Nephron progenitor cell (in vitro differentiated cells): ENCODE measurements around the gene LPP.

Source experiments
- DNase-seq: peaks from one replicate; pipeline ENCODE4 v3.0.0; 2021
- H3K27ac Mint-ChIP-seq: 2 replicates; pipeline ENCODE4 v1.8.0; 2021; ENCODE audit warnings: mild to moderate bottlenecking, moderate library complexity, mixed read lengths
- H3K27me3 Mint-ChIP-seq: 2 replicates; pipeline ENCODE4 v1.8.0; 2021; ENCODE audit warnings: mild to moderate bottlenecking, low read depth, mixed read lengths; ENCODE audit not compliant: poor library complexity
- H3K36me3 Mint-ChIP-seq: 2 replicates; pipeline ENCODE4 v1.8.0; 2021; ENCODE audit warnings: low read depth, mixed read lengths
- H3K4me1 Mint-ChIP-seq: 2 replicates; pipeline ENCODE4 v1.8.0; 2021; ENCODE audit warnings: mixed read lengths
- H3K4me3 Mint-ChIP-seq: 2 replicates; pipeline ENCODE4 v1.8.0; 2021; ENCODE audit warnings: mild to moderate bottlenecking, moderate library complexity, mixed read lengths
- H3K9me3 Mint-ChIP-seq: 2 replicates; pipeline ENCODE4 v1.8.0; 2021; ENCODE audit warnings: mild to moderate bottlenecking, moderate library complexity, mixed read lengths
- CTCF ChIP-seq: fragments of 200-600 bp; sonication (generic); IDR thresholded peaks from 2 replicates; pipeline ENCODE4 v1.5.0; 2021; ENCODE audit warnings: antibody characterized with exemption

LPP gene

GRCh38 chr3:188727052-188727451, 573.1 kb downstream of the LPP start:
- Mint-ChIP-seq H3K36me3 (peaks cover 9% of the 10 kb centered on the region), H3K4me3 (no peak overlapping the region), H3K9me3 (no peaks in the 10 kb centered on the region), H3K4me1 (no peaks in the 10 kb centered on the region), H3K27ac (no peak overlapping the region), H3K27me3 (no peaks in the 10 kb centered on the region)
- no peak for DNase-seq
- TF ChIP-seq CTCF, result no peak

DNA sequence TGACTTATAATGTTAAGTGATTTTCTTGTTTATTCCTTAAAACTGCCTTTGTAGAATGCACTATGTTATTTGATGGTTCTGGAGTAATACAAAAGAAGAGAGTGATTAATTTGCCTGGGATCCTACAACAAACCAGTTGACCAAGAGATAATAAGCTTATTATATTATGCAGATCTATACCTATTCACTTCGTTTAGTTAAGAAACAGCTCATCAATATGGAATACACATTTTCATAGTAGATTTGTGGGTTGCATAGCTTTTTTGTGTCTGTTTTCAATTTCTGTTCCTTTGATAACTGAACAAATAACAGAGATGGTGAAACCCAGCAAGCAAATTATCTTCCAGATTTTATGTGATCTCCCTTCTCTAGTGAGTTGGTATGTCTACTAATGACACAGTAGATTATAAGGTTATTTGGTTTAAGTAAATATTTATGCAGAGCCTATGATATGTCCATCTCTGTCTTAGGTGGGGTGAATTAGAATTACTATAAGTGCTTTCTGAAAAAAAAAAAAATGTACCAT, 574.5 kb downstream of the LPP start:
- Mint-ChIP-seq H3K27me3 (no peaks in the 10 kb centered on the region), H3K4me1 (no peaks in the 10 kb centered on the region), H3K36me3 (peaks cover 10% of the 10 kb centered on the region), H3K27ac (no peak overlapping the region), H3K9me3 (no peaks in the 10 kb centered on the region), H3K4me3 (no peak overlapping the region)
- no peak for DNase-seq
- no peak for TF ChIP-seq CTCF

GRCh38 chr3:188729422-188729821, 575.5 kb downstream of the LPP start:
- Mint-ChIP-seq H3K4me1 (no peaks in the 10 kb centered on the region), H3K4me3 (no peak overlapping the region), H3K36me3 (peaks cover 10% of the 10 kb centered on the region), H3K27ac (no peak overlapping the region), H3K9me3 (no peaks in the 10 kb centered on the region), H3K27me3 (no peaks in the 10 kb centered on the region)
- no peak for TF ChIP-seq CTCF
- DNase-seq, result no peak

DNA sequence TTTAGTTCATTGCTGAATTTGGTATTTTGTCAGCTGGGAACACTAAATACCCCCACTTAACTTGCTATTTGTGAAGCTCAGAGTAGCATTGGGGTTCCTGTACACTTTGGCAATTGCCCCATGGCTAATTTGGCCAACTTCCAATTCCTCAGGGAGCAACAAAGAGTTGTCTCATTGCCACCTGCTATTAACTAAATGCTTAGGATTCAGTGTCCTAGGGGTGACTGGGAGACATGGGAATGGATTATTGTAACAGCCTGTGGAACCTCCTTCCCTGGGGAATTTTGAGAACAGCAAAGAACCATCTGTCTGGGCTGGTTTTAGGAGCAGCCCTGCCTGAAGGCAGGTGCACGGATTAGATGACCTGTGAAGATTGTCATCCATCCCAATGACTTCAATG, 580.4 kb downstream of the LPP start:
- TF ChIP-seq CTCF, result no peak
- H3K4me1 Mint-ChIP-seq, result peaks cover 7% of the 10 kb centered on the region
- H3K9me3 Mint-ChIP-seq, result no peaks in the 10 kb centered on the region
- no peak overlapping the region for H3K27ac Mint-ChIP-seq
- DNase-seq, result no peak
- H3K36me3 Mint-ChIP-seq, result peaks cover 10% of the 10 kb centered on the region
- no peak overlapping the region for H3K4me3 Mint-ChIP-seq
- H3K27me3 Mint-ChIP-seq, result no peaks in the 10 kb centered on the region

- Mint-ChIP-seq H3K9me3 (no peaks in the 10 kb centered on the region), H3K4me3 (no peak overlapping the region), H3K36me3 (no peaks in the 10 kb centered on the region), H3K4me1 (peaks cover 7% of the 10 kb centered on the region), H3K27me3 (no peaks in the 10 kb centered on the region), H3K27ac (no peak overlapping the region)
- DNase-seq, result no peak
- no peak for TF ChIP-seq CTCF
Observed at GRCh38 chr3:188739511-188739910, 585.6 kb downstream of the LPP start.

GRCh38 chr3:188740010-188740409, 586.1 kb downstream of the LPP start:
- TF ChIP-seq CTCF, result no peak
- H3K27ac Mint-ChIP-seq, result no peak overlapping the region

More at GRCh38 chr3:188740010-188740409, 586.1 kb downstream of the LPP start:
- no peaks in the 10 kb centered on the region for H3K9me3 Mint-ChIP-seq
- peaks cover 7% of the 10 kb centered on the region for H3K4me1 Mint-ChIP-seq
- no peaks in the 10 kb centered on the region for H3K27me3 Mint-ChIP-seq
- no peak for DNase-seq
- no peak overlapping the region for H3K4me3 Mint-ChIP-seq
- no peaks in the 10 kb centered on the region for H3K36me3 Mint-ChIP-seq
